ENCODE data around the gene RFNG. TPM values are rescaled to one million over a fixed set of nuclear protein-coding genes. Genes with fewer than 3 reads are reported as not detected.

The RFNG gene
- total and polyA plus RNA-seq, 2 of the 13 experiments (the other 11 are each of a cell fraction or from before 2014, with no cell fraction given) = 61.4 to 64.0 TPM

- TF ChIP-seq ZFP91 (CRISPR knock-in tag; IDR thresholded peaks at IDR 0.05; ENCODE audit: borderline replicate concordance) (peak; percentile 98), ZNF674 (CRISPR knock-in tag; IDR thresholded peaks at IDR 0.05; ENCODE audit: low read depth) (peak; percentile 87; the same call in 1 of the 2 replicates), ZBTB49 (CRISPR knock-in tag; IDR thresholded peaks at IDR 0.05; ENCODE audit: borderline replicate concordance) (no peak), CREM (IDR thresholded peaks at IDR 0.05) (peak; percentile 42; the same call in 1 of the 2 replicates), CREM (CRISPR knock-in tag; IDR thresholded peaks at IDR 0.05) (no peak), GZF1 (CRISPR knock-in tag; IDR thresholded peaks at IDR 0.05) (0 out of 2 replicates have a peak, but pooled peaks have one; percentile 20), ZNF292 (CRISPR knock-in tag; IDR thresholded peaks at IDR 0.05; ENCODE audit: borderline replicate concordance, low read depth) (peak; percentile 93), KDM5B (CRISPR knock-in tag; IDR thresholded peaks at IDR 0.05; ENCODE audit: borderline replicate concordance) (peak; percentile 89), ZSCAN5A (CRISPR knock-in tag; IDR thresholded peaks at IDR 0.05; ENCODE audit: borderline replicate concordance) (no peak), ZNF383 (CRISPR knock-in tag; IDR thresholded peaks at IDR 0.05; ENCODE audit: borderline replicate concordance) (no peak), ISX (CRISPR knock-in tag; conservative IDR thresholded peaks at IDR 0.05) (no peak), HBP1 (CRISPR knock-in tag; IDR thresholded peaks at IDR 0.05; ENCODE audit: low read depth) (no peak), NFAT5 (CRISPR knock-in tag; IDR thresholded peaks at IDR 0.05) (no peak), SALL1 (CRISPR knock-in tag; IDR thresholded peaks at IDR 0.05) (peak; percentile 88)
These were observed 5.4 kb upstream of the RFNG start (continued) for GRCh38 chr17:82056729-82057621.
